Smooth muscle cell (in vitro differentiated cells): ENCODE data around the gene ST6GAL1. TPM values are rescaled to one million over a fixed set of nuclear protein-coding genes. Genes with fewer than 3 reads are reported as not detected.

ENCODE experiments used
- DNase-seq: peaks from one replicate; lab custom pipeline; 2025; ENCODE audit not compliant: unreplicated experiment; lab: John Stamatoyannopoulos, UW
- H2AFZ ChIP-seq: fragments of 200-600 bp; sonication (generic); 2 replicates; pipeline ENCODE4 v1.6.0; 2016; ENCODE audit warnings: antibody characterized with exemption, low read depth, mild to moderate bottlenecking
- H3F3A ChIP-seq: fragments of 200-600 bp; sonication (generic); 2 replicates; pipeline ENCODE4 v1.6.0; 2017; ENCODE audit warnings: antibody characterized with exemption, low read depth
- H3K27ac ChIP-seq: fragments of 200-600 bp; sonication (generic); 2 replicates; pipeline ENCODE4 v1.5.1; 2016; ENCODE audit warnings: low read depth, mild to moderate bottlenecking
- H3K27me3 ChIP-seq: fragments of 200-600 bp; sonication (generic); 2 replicates; pipeline ENCODE4 v1.6.1; 2016; ENCODE audit warnings: low read depth, mild to moderate bottlenecking
- H3K36me3 ChIP-seq: fragments of 200-600 bp; sonication (generic); 2 replicates; pipeline ENCODE4 v1.5.1; 2016; ENCODE audit warnings: low read depth
- H3K4me1 ChIP-seq: fragments of 200-600 bp; sonication (generic); 2 replicates; pipeline ENCODE4 v1.5.1; 2016; ENCODE audit warnings: low read depth
- H3K4me2 ChIP-seq: fragments of 200-600 bp; sonication (generic); 2 replicates; pipeline ENCODE4 v1.6.0; 2016; ENCODE audit warnings: mild to moderate bottlenecking
- H3K4me3 ChIP-seq: fragments of 200-600 bp; sonication (generic); 2 replicates; pipeline ENCODE4 v1.5.1; 2016; ENCODE audit warnings: mild to moderate bottlenecking
- H3K79me2 ChIP-seq: fragments of 200-600 bp; sonication (generic); 2 replicates; pipeline ENCODE4 v1.6.0; 2016; ENCODE audit warnings: low read depth, mild to moderate bottlenecking
- H3K9ac ChIP-seq: fragments of 200-600 bp; sonication (generic); 2 replicates; pipeline ENCODE4 v1.6.0; 2016; ENCODE audit warnings: low read depth
- H3K9me3 ChIP-seq: fragments of 200-600 bp; sonication (generic); replicated peaks from 2 replicates; pipeline ENCODE4 v1.5.1; 2016; ENCODE audit warnings: low read depth
- H4K20me1 ChIP-seq: fragments of 200-600 bp; sonication (generic); 2 replicates; pipeline ENCODE4 v1.6.0; 2016; ENCODE audit warnings: low read depth
- WGBS: methylation state at CpG from one replicate; pipeline ENCODE4 v1.1.7; 2016; ENCODE audit warnings: low lambda C conversion rate; 5-methylcytosine and 5-hydroxymethylcytosine counted together
- polyA plus RNA-seq: library from polyadenylated mRNA; unstranded; fragments of >200 nt; fragmentation: Nextera tagmentation; extraction: Ambion mirVana; gene quantifications from 2 replicates; pipeline ENCODE4 v1.2.1, GENCODE V29; 2016
- total RNA-seq: library from RNA; depleted of rRNA; stranded (reverse); fragments of >200 nt; gene quantifications from 2 replicates; pipeline ENCODE4 v1.2.3, GENCODE V29; 2014
- TF ChIP-seq, protein P1 (sequence below): fragments of 200-600 bp; sonication (generic); IDR thresholded peaks from 2 replicates; pipeline ENCODE4 v1.5.1; 2017; ENCODE audit warnings: borderline replicate concordance, mild to moderate bottlenecking, antibody characterized with exemption; ENCODE audit not compliant: insufficient read depth, poor library complexity, severe bottlenecking

ST6GAL1 gene
- total and polyA plus RNA-seq, 2 experiments from 2014 or later: 3.5 to 8.9 TPM

- Histone ChIP-seq H3K79me2 (no peaks in the 10 kb centered on the region), H3K27me3 (no peaks in the 10 kb centered on the region), H3K36me3 (no peaks in the 10 kb centered on the region), H3K9ac (no peak overlapping the region), H3F3A (no peaks in the 10 kb centered on the region), H2AFZ (no peak overlapping the region), H3K4me1 (no peaks in the 10 kb centered on the region), H3K4me2 (no peak overlapping the region), H4K20me1 (no peaks in the 10 kb centered on the region), H3K9me3 (no peaks in the 10 kb centered on the region), H3K4me3 (no peak overlapping the region), H3K27ac (no peak overlapping the region)
- WGBS: 93% methylated on average over 1 of the region's 1 CpG
- DNase-seq: no peak
- TF ChIP-seq, protein P1, sequence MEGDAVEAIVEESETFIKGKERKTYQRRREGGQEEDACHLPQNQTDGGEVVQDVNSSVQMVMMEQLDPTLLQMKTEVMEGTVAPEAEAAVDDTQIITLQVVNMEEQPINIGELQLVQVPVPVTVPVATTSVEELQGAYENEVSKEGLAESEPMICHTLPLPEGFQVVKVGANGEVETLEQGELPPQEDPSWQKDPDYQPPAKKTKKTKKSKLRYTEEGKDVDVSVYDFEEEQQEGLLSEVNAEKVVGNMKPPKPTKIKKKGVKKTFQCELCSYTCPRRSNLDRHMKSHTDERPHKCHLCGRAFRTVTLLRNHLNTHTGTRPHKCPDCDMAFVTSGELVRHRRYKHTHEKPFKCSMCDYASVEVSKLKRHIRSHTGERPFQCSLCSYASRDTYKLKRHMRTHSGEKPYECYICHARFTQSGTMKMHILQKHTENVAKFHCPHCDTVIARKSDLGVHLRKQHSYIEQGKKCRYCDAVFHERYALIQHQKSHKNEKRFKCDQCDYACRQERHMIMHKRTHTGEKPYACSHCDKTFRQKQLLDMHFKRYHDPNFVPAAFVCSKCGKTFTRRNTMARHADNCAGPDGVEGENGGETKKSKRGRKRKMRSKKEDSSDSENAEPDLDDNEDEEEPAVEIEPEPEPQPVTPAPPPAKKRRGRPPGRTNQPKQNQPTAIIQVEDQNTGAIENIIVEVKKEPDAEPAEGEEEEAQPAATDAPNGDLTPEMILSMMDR: no peak
Measured at GRCh38 chr3:187110156-187110555, 179.8 kb downstream of the ST6GAL1 start.

GRCh38 chr3:187112934-187113793 is 182.8 kb downstream of the ST6GAL1 start:
- H3F3A ChIP-seq: no peaks in the 10 kb centered on the region
- no peaks in the 10 kb centered on the region for H3K27me3 ChIP-seq
- no peak overlapping the region for H3K27ac ChIP-seq
- no peak overlapping the region for H3K4me3 ChIP-seq
- DNase-seq: no peak
- H3K9me3 ChIP-seq: no peaks in the 10 kb centered on the region
- H3K79me2 ChIP-seq: no peaks in the 10 kb centered on the region
- H3K9ac ChIP-seq: no peak overlapping the region
- no peak overlapping the region for H2AFZ ChIP-seq
- 32% methylated on average over 2 of the region's 2 CpGs for WGBS
- H3K4me2 ChIP-seq: no peak overlapping the region
- no peaks in the 10 kb centered on the region for H3K36me3 ChIP-seq
- H4K20me1 ChIP-seq: no peaks in the 10 kb centered on the region
- no peaks in the 10 kb centered on the region for H3K4me1 ChIP-seq
- TF ChIP-seq, protein P1: peak; percentile 56

DNA sequence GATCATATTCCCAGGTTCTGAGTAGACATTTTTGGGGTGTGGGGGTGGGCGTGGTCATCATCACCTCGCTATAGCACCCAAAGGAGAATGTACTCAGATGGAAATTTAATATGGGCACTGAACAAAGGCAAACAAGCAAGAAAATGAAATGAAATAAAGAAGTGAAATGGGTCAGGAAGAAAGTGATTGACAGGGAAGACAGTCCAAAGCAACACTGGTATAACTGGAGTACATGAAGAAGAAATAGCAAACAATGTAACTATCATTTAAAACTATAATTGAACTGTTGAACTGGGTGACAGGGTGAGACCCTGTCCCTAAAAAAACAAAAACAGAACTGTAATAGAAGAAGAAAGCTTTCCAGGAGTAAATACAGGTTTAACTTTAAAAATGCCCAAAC is 184.2 kb downstream of the ST6GAL1 start:
- Histone ChIP-seq H3K36me3 (no peaks in the 10 kb centered on the region), H3F3A (no peaks in the 10 kb centered on the region), H3K9ac (no peak overlapping the region), H2AFZ (no peak overlapping the region), H3K9me3 (no peaks in the 10 kb centered on the region), H3K4me3 (no peak overlapping the region), H3K79me2 (no peaks in the 10 kb centered on the region), H3K27ac (no peak overlapping the region), H3K4me1 (no peaks in the 10 kb centered on the region), H3K4me2 (no peak overlapping the region), H3K27me3 (no peaks in the 10 kb centered on the region), H4K20me1 (no peaks in the 10 kb centered on the region)
- TF ChIP-seq, protein P1: no peak
- no peak for DNase-seq
- 91% methylated on average over 2 of the region's 2 CpGs for WGBS

GRCh38 chr3:187120326-187120725 is 190.0 kb downstream of the ST6GAL1 start:
- no peaks in the 10 kb centered on the region for H3K9me3 ChIP-seq
- 97% methylated on average over 2 of the region's 2 CpGs for WGBS
- no peak for DNase-seq
- H3F3A ChIP-seq: no peaks in the 10 kb centered on the region
- H3K4me2 ChIP-seq: no peak overlapping the region
- H3K4me3 ChIP-seq: no peak overlapping the region
- H2AFZ ChIP-seq: no peak overlapping the region
- H3K36me3 ChIP-seq: no peaks in the 10 kb centered on the region
- H3K27me3 ChIP-seq: no peaks in the 10 kb centered on the region
- H3K9ac ChIP-seq: no peak overlapping the region
- H4K20me1 ChIP-seq: no peaks in the 10 kb centered on the region
- TF ChIP-seq, protein P1: no peak
- H3K4me1 ChIP-seq: no peaks in the 10 kb centered on the region
- H3K79me2 ChIP-seq: no peaks in the 10 kb centered on the region
- no peak overlapping the region for H3K27ac ChIP-seq
